GM23338 (cell line): ENCODE data around the gene C1orf210. TPM values are rescaled to one million over a fixed set of nuclear protein-coding genes. Genes with fewer than 3 reads are reported as not detected.

ENCODE experiments used
- ATAC-seq: fragments of 200-7000 bp; cut with Tn5 transposase; 3 replicates; pipeline ENCODE4 v1.9.1; 2020
- DNase-seq: peaks from one replicate; pipeline ENCODE4 v3.0.0-alpha.2; 2015; ENCODE audit warnings: low spot score
- H2AFZ ChIP-seq: fragments of 200-600 bp; sonication (generic); 2 replicates; pipeline ENCODE4 v1.8.0; 2016; ENCODE audit warnings: antibody characterized with exemption, mild to moderate bottlenecking, moderate library complexity
- H3F3A ChIP-seq: fragments of 200-600 bp; sonication (generic); replicated peaks from 2 replicates; pipeline ENCODE4 v1.8.0; 2017; ENCODE audit warnings: antibody characterized with exemption, mixed run types, low read depth
- H3K27ac ChIP-seq: fragments of 200-600 bp; sonication (generic); 2 replicates; pipeline ENCODE4 v1.6.1; 2016; ENCODE audit warnings: low read depth
- H3K27me3 ChIP-seq: fragments of 200-600 bp; sonication (generic); 2 replicates; pipeline ENCODE4 v1.8.0; 2016; ENCODE audit warnings: mild to moderate bottlenecking, mixed run types, moderate library complexity; ENCODE audit not compliant: insufficient read depth
- H3K36me3 ChIP-seq: fragments of 200-600 bp; sonication (generic); 2 replicates; pipeline ENCODE4 v1.8.0; 2016; ENCODE audit warnings: mild to moderate bottlenecking; ENCODE audit not compliant: insufficient read depth
- H3K4me1 ChIP-seq: fragments of 200-600 bp; sonication (generic); 2 replicates; pipeline ENCODE4 v1.8.0; 2016; ENCODE audit warnings: mild to moderate bottlenecking, moderate library complexity; ENCODE audit not compliant: insufficient read depth
- H3K4me2 ChIP-seq: fragments of 200-600 bp; sonication (generic); 2 replicates; pipeline ENCODE4 v1.7.1; 2017; ENCODE audit warnings: mixed run types
- H3K4me3 ChIP-seq: fragments of 200-600 bp; sonication (generic); 2 replicates; pipeline ENCODE4 v1.6.1; 2016; ENCODE audit warnings: mixed run types
- H3K79me2 ChIP-seq: fragments of 200-600 bp; sonication (generic); replicated peaks from 2 replicates; pipeline ENCODE4 v1.8.0; 2017; ENCODE audit warnings: mild to moderate bottlenecking; ENCODE audit not compliant: insufficient read depth
- H3K9me2 ChIP-seq: fragments of 200-600 bp; sonication (generic); 2 replicates; pipeline ENCODE4 v1.8.0; 2017; ENCODE audit not compliant: insufficient read depth
- H4K20me1 ChIP-seq: fragments of 200-600 bp; sonication (generic); replicated peaks from 2 replicates; pipeline ENCODE4 v1.8.0; 2017; ENCODE audit warnings: mild to moderate bottlenecking; ENCODE audit not compliant: insufficient read depth
- H3K27ac Mint-ChIP-seq: 2 replicates; pipeline ENCODE4 v1.8.0; 2020; ENCODE audit warnings: inconsistent platforms, mild to moderate bottlenecking, moderate library complexity, mixed read lengths
- H3K27me3 Mint-ChIP-seq: 3 replicates; pipeline ENCODE4 v1.8.0; 2022; ENCODE audit warnings: low read depth, mild to moderate bottlenecking, moderate library complexity, mixed read lengths, inconsistent platforms; ENCODE audit not compliant: insufficient read depth, poor library complexity
- H3K36me3 Mint-ChIP-seq: 3 replicates; pipeline ENCODE4 v1.8.0; 2021; ENCODE audit warnings: low read depth, mild to moderate bottlenecking, inconsistent platforms, moderate library complexity, mixed read lengths
- H3K4me1 Mint-ChIP-seq: 3 replicates; pipeline ENCODE4 v1.8.0; 2020; ENCODE audit warnings: mild to moderate bottlenecking, inconsistent platforms, mixed read lengths
- H3K4me3 Mint-ChIP-seq: 3 replicates; pipeline ENCODE4 v1.8.0; 2021; ENCODE audit warnings: moderate library complexity, mild to moderate bottlenecking, inconsistent platforms, mixed read lengths
- H3K9me3 Mint-ChIP-seq: 3 replicates; pipeline ENCODE4 v1.8.0; 2020; ENCODE audit warnings: moderate library complexity, mild to moderate bottlenecking, inconsistent platforms, mixed read lengths
- CREB1 ChIP-seq: fragments of 250-450 bp; sonication (Bioruptor Pico); IDR thresholded peaks from 2 replicates; pipeline ENCODE4 v1.5.0; 2020; ENCODE audit warnings: low read depth, mild to moderate bottlenecking, moderate library complexity
- CTCF ChIP-seq, 2 experiments: fragments of 200-600 bp in 1 of 2; sonication (generic) in 1 of 2; conservative IDR thresholded peaks; 2 replicates each; pipeline versions ENCODE4 v1.5.1 to v1.6.1; 2016 to 2017; ENCODE audit warnings: antibody characterized with exemption in 2 of 2, low read depth in 2 of 2, mild to moderate bottlenecking in 2 of 2, moderate library complexity in 1 of 2
- ETS1 ChIP-seq: IDR thresholded peaks from 2 replicates; pipeline ENCODE4 v1.6.1; 2016; ENCODE audit warnings: antibody characterized with exemption
- EZH2 ChIP-seq: fragments of 200-600 bp; sonication (generic); IDR thresholded peaks from one replicate; pipeline ENCODE4 v1.8.0; 2017; ENCODE audit warnings: antibody characterized with exemption, mild to moderate bottlenecking, low read depth; ENCODE audit not compliant: unreplicated experiment
- JUNB ChIP-seq: IDR thresholded peaks from one replicate; pipeline ENCODE4 v1.6.1; 2016; ENCODE audit warnings: antibody characterized with exemption; ENCODE audit not compliant: unreplicated experiment
- NANOG ChIP-seq: IDR thresholded peaks from 2 replicates; pipeline ENCODE4 v1.6.1; 2016; ENCODE audit warnings: antibody characterized with exemption, borderline replicate concordance
- POLR2AphosphoS5 ChIP-seq: IDR thresholded peaks from 2 replicates; pipeline ENCODE4 v1.6.1; 2016; ENCODE audit warnings: antibody characterized with exemption, low read depth
- STAT1 ChIP-seq: IDR thresholded peaks from one replicate; pipeline ENCODE4 v1.6.1; 2016; ENCODE audit warnings: antibody characterized with exemption; ENCODE audit not compliant: unreplicated experiment
- ZNF114 ChIP-seq: fragments of 250-450 bp; sonication (Bioruptor Pico); IDR thresholded peaks from 2 replicates; pipeline ENCODE4 v1.5.0; 2020; ENCODE audit warnings: mild to moderate bottlenecking, moderate library complexity
- ZNF331 ChIP-seq: fragments of 250-450 bp; sonication (Bioruptor Pico); IDR thresholded peaks from 2 replicates; pipeline ENCODE4 v1.5.0; 2020; ENCODE audit warnings: low read depth, mild to moderate bottlenecking, moderate library complexity
- ZNF462 ChIP-seq: fragments of 250-450 bp; sonication (Bioruptor Pico); IDR thresholded peaks from 2 replicates; pipeline ENCODE4 v1.5.0; 2020; ENCODE audit warnings: mild to moderate bottlenecking, moderate library complexity
- polyA plus RNA-seq: library from polyadenylated mRNA; unstranded; fragments of >200 nt; fragmentation: Nextera tagmentation; extraction: Ambion mirVana; gene quantifications from 2 replicates; pipeline ENCODE4 v1.2.1, GENCODE V29; 2016
- total RNA-seq: library from RNA; depleted of rRNA; stranded (reverse); fragments of >200 nt; shearing (Covaris generic); gene quantifications from 2 replicates; pipeline ENCODE4 v1.2.3, GENCODE V29; 2014

C1orf210 gene
- total and polyA plus RNA-seq, 2 experiments from 2014 or later: 10.3 to 17.1 TPM

GRCh38 chr1:43307458-43308158 is 22.2 kb upstream of the C1orf210 start:
- H3K4me1 ChIP-seq: no peaks in the 10 kb centered on the region
- no peaks in the 10 kb centered on the region for H3K79me2 ChIP-seq
- Mint-ChIP-seq H3K27me3 (peaks cover 15% of the 10 kb centered on the region), H3K4me1 (peaks cover 4% of the 10 kb centered on the region), H3K36me3 (no peaks in the 10 kb centered on the region; the same call in 2 of the 3 replicates), H3K27ac (no peak overlapping the region), H3K9me3 (no peaks in the 10 kb centered on the region), H3K4me3 (no peak overlapping the region)
- no peaks in the 10 kb centered on the region for H3K27me3 ChIP-seq
- no peak overlapping the region for H3K4me3 ChIP-seq
- H3K9me2 ChIP-seq: no peaks in the 10 kb centered on the region
- TF ChIP-seq CREB1 (CRISPR knock-in tag): no peak
- no peak for TF ChIP-seq STAT1
- no peak for TF ChIP-seq ETS1
- TF ChIP-seq ZNF331 (CRISPR knock-in tag): no peak
- no peak for TF ChIP-seq POLR2AphosphoS5
- TF ChIP-seq JUNB: no peak
- TF ChIP-seq ZNF462 (CRISPR knock-in tag): no peak
- no peak for TF ChIP-seq ZNF114 (CRISPR knock-in tag)
- TF ChIP-seq EZH2: no peak
- no peak for TF ChIP-seq NANOG
- TF ChIP-seq CTCF (conservative IDR thresholded peaks at IDR 0.05; ENCODE audit: low read depth in 2 of 2): no peak
- H3K4me2 ChIP-seq: no peak overlapping the region
- ATAC-seq (no peak), DNase-seq (no peak)
- H2AFZ ChIP-seq: no peak overlapping the region
- H3K36me3 ChIP-seq: no peaks in the 10 kb centered on the region
- no peak overlapping the region for H3K27ac ChIP-seq
- H3F3A ChIP-seq: no peaks in the 10 kb centered on the region
- no peaks in the 10 kb centered on the region for H4K20me1 ChIP-seq
